D721Med (cell line): ENCODE data around the gene KCNIP1.

ENCODE experiments used
- DNase-seq: peaks from one replicate; pipeline ENCODE4 v3.0.0; 2011; ENCODE audit warnings: low spot score; ENCODE audit not compliant: insufficient read length
- FAIRE-seq: peaks from 2 replicates; lab custom pipeline; 2011; peaks lifted over from hg19 to GRCh38; lab: Jason Lieb, UNC
- CTCF ChIP-seq: IDR thresholded peaks from 2 replicates; pipeline ENCODE4 v1.5.1; 2012; ENCODE audit warnings: mild to moderate bottlenecking, control low read depth; ENCODE audit not compliant: insufficient read depth; ENCODE audit errors: missing control alignments

Gene KCNIP1

GRCh38 chr5:170617533-170618490 lies 114.0 kb downstream of the KCNIP1 start:
- TF ChIP-seq CTCF: no peak
- DNase-seq: no peak
- no peak for FAIRE-seq

GRCh38 chr5:170619869-170620268 lies 116.0 kb downstream of the KCNIP1 start:
- no peak for TF ChIP-seq CTCF
- FAIRE-seq (no peak), DNase-seq (no peak)

GRCh38 chr5:170622933-170623332 lies 119.1 kb downstream of the KCNIP1 start:
- DNase-seq: no peak
- FAIRE-seq: no peak
- TF ChIP-seq CTCF: no peak

- TF ChIP-seq CTCF: peak; percentile 79
- no peak for FAIRE-seq
- no peak for DNase-seq
Observed at GRCh38 chr5:170623576-170624181, 119.9 kb downstream of the KCNIP1 start.

GRCh38 chr5:170625221-170626165 lies 121.7 kb downstream of the KCNIP1 start:
- FAIRE-seq: no peak
- DNase-seq: no peak
- TF ChIP-seq CTCF: no peak

GRCh38 chr5:170626507-170627150 lies 122.8 kb downstream of the KCNIP1 start:
- FAIRE-seq: no peak
- no peak for TF ChIP-seq CTCF
- no peak for DNase-seq
